HepG2 (cell line): ENCODE results near the gene C1QTNF12. TPM values are rescaled to one million over a fixed set of nuclear protein-coding genes. Genes with fewer than 3 reads are reported as not detected.

Experiments
- DZIP1 ChIP-seq: sonication (generic); formaldehyde crosslinking; IDR thresholded peaks from 2 replicates; pipeline ENCODE4 v1.5.0; 2020; ENCODE audit warnings: mild to moderate bottlenecking, missing genetic modification reagents
- HNF1B ChIP-seq: sonication (generic); formaldehyde crosslinking; IDR thresholded peaks from 2 replicates; pipeline ENCODE4 v1.5.1; 2020; ENCODE audit warnings: mild to moderate bottlenecking, moderate library complexity, missing genetic modification reagents
- PAXIP1 ChIP-seq: sonication (generic); formaldehyde crosslinking; conservative IDR thresholded peaks from 2 replicates; pipeline ENCODE4 v1.4.0; 2020; ENCODE audit warnings: mild to moderate bottlenecking, missing genetic modification reagents, moderate library complexity
- POLR2AphosphoS5 ChIP-seq: IDR thresholded peaks from 2 replicates; pipeline ENCODE4 v1.6.1; 2012; ENCODE audit warnings: low read depth, low read length
- RORA ChIP-seq: sonication (generic); formaldehyde crosslinking; IDR thresholded peaks from 2 replicates; pipeline ENCODE4 v1.5.0; 2020; ENCODE audit warnings: mild to moderate bottlenecking, missing genetic modification reagents, moderate library complexity
- TGIF2 ChIP-seq: IDR thresholded peaks from 2 replicates; pipeline ENCODE4 v1.6.1; 2016; ENCODE audit warnings: control low read depth, missing compliant biosample characterization
- YEATS2 ChIP-seq: sonication (generic); formaldehyde crosslinking; IDR thresholded peaks from 2 replicates; pipeline ENCODE4 v1.4.0; 2020; ENCODE audit warnings: missing genetic modification reagents, borderline replicate concordance
- ZBTB7A ChIP-seq: sonication (generic); formaldehyde crosslinking; IDR thresholded peaks from 2 replicates; pipeline ENCODE4 v1.8.0; 2022; ENCODE audit warnings: mild to moderate bottlenecking, missing genetic modification reagents
- ZMYM4 ChIP-seq: sonication (generic); formaldehyde crosslinking; IDR thresholded peaks from 2 replicates; pipeline ENCODE4 v1.8.1; 2023; ENCODE audit warnings: mild to moderate bottlenecking, missing genetic modification reagents
- ZNF589 ChIP-seq: sonication (generic); formaldehyde crosslinking; conservative IDR thresholded peaks from 2 replicates; pipeline ENCODE4 v1.8.0; 2022; ENCODE audit warnings: mild to moderate bottlenecking, moderate library complexity, missing genetic modification reagents
- ZZZ3 ChIP-seq: sonication (generic); formaldehyde crosslinking; IDR thresholded peaks from 2 replicates; pipeline ENCODE4 v1.4.0; 2020; ENCODE audit warnings: missing genetic modification reagents, mild to moderate bottlenecking, borderline replicate concordance
- polyA plus RNA-seq, 8 experiments: library from polyadenylated mRNA; depleted of rRNA in 3 of 8; stranded (reverse) in 7 of 8; unstranded in 1 of 8; fragments of >200 nt; fragmentation: Illumina TruSeq in 4 of 8; extraction: Trizol in 4 of 8; gene quantifications; 2 replicates each; pipeline versions ENCODE4 v1.2.1 to v1.2.3, GENCODE V29; 2011 to 2016; ENCODE audit warnings: low read depth in 4 of 8, missing spikeins in 1 of 8, mixed read lengths in 1 of 8; ENCODE audit not compliant: insufficient read depth in 1 of 8
- total RNA-seq, 5 experiments: library from RNA; depleted of rRNA; stranded (reverse); fragments of >200 nt; fragmentation: Illumina TruSeq; extraction: Trizol; gene quantifications; 2 replicates each; pipeline ENCODE4 v1.2.3, GENCODE V29; 2016; ENCODE audit warnings: low read depth in 1 of 5
- TF ChIP-seq, protein P1 (sequence below): sonication (generic); formaldehyde crosslinking; IDR thresholded peaks from 2 replicates; pipeline ENCODE4 v1.4.0; 2020; ENCODE audit warnings: mild to moderate bottlenecking, missing genetic modification reagents
- TF ChIP-seq, protein P2 (sequence below): sonication (generic); formaldehyde crosslinking; IDR thresholded peaks from 2 replicates; pipeline ENCODE4 v1.4.0; 2020; ENCODE audit warnings: missing genetic modification reagents
- TF ChIP-seq, protein P3 (sequence below): sonication (generic); formaldehyde crosslinking; IDR thresholded peaks from 2 replicates; pipeline ENCODE4 v1.5.1; 2020; ENCODE audit warnings: missing genetic modification reagents, mild to moderate bottlenecking, borderline replicate concordance

The C1QTNF12 gene
- total and polyA plus RNA-seq, 2 of the 13 experiments (the other 11 are each of a cell fraction or from before 2014, with no cell fraction given): 0.18 to 0.64 TPM

DNA sequence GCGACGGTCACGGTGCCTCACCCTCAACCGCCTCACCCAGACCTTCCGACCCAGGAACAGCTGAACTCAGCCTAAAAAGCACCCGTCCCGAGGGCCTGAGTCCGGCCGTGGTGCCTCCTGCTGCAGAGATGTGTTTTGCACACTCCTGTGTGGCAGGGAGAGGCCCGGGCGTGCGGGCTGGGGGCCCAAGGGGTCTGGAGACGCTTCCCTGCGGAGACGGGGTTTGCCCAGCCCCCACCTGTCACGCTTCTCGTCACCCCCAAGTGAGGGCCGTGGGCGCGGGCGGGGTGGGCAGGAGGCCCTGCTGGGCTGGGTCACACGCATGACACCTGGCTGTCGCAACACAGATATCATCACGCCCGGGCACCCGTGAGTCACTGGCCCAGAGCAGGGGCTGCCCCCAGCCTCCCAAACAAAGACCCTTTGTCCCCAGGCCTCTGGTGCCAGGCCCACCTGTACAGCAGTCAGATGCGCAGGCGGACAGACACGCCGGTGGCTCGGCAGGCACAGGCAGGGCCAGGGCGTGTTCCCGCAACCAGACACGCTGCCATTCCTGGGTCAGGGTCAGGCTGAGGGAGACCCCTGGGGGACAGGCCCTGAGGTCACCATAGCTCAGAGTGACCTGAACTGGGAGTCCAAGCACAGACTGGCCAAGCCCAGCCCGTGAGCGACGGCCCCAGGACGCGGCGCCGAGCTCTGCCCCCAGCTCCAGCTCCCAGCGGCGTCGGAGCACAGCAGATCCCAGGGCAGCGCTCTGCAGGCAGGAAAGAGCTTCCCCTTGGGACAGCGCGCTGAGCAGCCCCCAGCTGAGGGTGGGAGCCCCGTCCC lies 8.4 kb downstream of the C1QTNF12 start (continued):
- TF ChIP-seq PAXIP1 (CRISPR knock-in tag) (peak; percentile 68), POLR2AphosphoS5 (peak; percentile 76), DZIP1 (CRISPR knock-in tag) (0 out of 2 replicates have a peak, but pooled peaks have one; percentile 65), HNF1B (CRISPR knock-in tag) (no peak), ZBTB7A (CRISPR knock-in tag) (peak; percentile 98), RORA (CRISPR knock-in tag) (no peak), TGIF2 (peak; percentile 62; the same call in 1 of the 2 replicates), ZMYM4 (CRISPR knock-in tag) (peak; percentile 49; the same call in 1 of the 2 replicates), ZZZ3 (CRISPR knock-in tag) (no peak), ZNF589 (CRISPR knock-in tag) (peak; percentile 82; the same call in 1 of the 2 replicates), YEATS2 (peak; percentile 62; the same call in 1 of the 2 replicates)
- TF ChIP-seq, protein P1, sequence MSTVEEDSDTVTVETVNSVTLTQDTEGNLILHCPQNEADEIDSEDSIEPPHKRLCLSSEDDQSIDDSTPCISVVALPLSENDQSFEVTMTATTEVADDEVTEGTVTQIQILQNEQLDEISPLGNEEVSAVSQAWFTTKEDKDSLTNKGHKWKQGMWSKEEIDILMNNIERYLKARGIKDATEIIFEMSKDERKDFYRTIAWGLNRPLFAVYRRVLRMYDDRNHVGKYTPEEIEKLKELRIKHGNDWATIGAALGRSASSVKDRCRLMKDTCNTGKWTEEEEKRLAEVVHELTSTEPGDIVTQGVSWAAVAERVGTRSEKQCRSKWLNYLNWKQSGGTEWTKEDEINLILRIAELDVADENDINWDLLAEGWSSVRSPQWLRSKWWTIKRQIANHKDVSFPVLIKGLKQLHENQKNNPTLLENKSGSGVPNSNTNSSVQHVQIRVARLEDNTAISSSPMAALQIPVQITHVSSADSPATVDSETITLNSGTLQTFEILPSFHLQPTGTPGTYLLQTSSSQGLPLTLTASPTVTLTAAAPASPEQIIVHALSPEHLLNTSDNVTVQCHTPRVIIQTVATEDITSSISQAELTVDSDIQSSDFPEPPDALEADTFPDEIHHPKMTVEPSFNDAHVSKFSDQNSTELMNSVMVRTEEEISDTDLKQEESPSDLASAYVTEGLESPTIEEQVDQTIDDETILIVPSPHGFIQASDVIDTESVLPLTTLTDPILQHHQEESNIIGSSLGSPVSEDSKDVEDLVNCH: no peak
- TF ChIP-seq, protein P2, sequence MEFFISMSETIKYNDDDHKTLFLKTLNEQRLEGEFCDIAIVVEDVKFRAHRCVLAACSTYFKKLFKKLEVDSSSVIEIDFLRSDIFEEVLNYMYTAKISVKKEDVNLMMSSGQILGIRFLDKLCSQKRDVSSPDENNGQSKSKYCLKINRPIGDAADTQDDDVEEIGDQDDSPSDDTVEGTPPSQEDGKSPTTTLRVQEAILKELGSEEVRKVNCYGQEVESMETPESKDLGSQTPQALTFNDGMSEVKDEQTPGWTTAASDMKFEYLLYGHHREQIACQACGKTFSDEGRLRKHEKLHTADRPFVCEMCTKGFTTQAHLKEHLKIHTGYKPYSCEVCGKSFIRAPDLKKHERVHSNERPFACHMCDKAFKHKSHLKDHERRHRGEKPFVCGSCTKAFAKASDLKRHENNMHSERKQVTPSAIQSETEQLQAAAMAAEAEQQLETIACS (CRISPR knock-in tag): no peak
- TF ChIP-seq, protein P3, sequence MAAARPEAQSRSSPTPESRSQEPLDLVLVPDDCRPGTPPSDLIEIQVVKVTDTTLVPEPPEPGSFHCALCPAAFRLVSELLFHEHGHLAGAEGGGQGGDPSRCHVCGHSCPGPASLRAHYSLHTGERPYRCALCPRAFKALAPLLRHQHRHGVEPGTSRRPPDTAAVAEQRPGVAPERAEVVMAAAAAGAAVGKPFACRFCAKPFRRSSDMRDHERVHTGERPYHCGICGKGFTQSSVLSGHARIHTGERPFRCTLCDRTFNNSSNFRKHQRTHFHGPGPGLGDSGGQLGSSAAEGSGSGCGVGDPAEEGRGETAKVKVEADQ (CRISPR knock-in tag): no peak
